ENCODE measurements around the gene CENPM. TPM values are rescaled to one million over a fixed set of nuclear protein-coding genes. Genes with fewer than 3 reads are reported as not detected.
"Not testable (repeated sequence)": the region's sequence is repeated elsewhere in the genome, so short reads cannot be mapped to it uniquely, and the experiment has no call there.

Gene CENPM
- total RNA-seq, 3 donors from 2014 or later: 3.2 to 18.8 (median 7.5) TPM

- Histone ChIP-seq H3K4me1 (ENCODE audit: low read depth) (peaks cover 3% of the 10 kb centered on the region), H3K9me3 (no peaks in the 10 kb centered on the region), H3K4me3 (no peak overlapping the region), H3K36me3 (ENCODE audit: low read depth) (no peaks in the 10 kb centered on the region)
- no peak for TF ChIP-seq CTCF (IDR thresholded peaks at IDR 0.05)
- no peak for ATAC-seq
- intact Hi-C loops (cut with DNase I, micrococcal nuclease): loop anchor here in 1 of 2 donors (10.0 kb wide), 2 partner anchors 205 to 255 kb away; partner anchors contain the start of gene MEI1
- no peak for DNase-seq
Measured at GRCh38 chr22:41949297-41949965, 2.5 kb upstream of the CENPM start.

GRCh38 chr22:41948928-41949296 is 2.0 kb upstream of the CENPM start:
- not testable (repeated sequence) for ATAC-seq; H3K36me3 ChIP-seq (ENCODE audit: low read depth); H3K9me3 ChIP-seq; H3K4me3 ChIP-seq; DNase-seq; H3K4me1 ChIP-seq (ENCODE audit: low read depth)
- intact Hi-C loops (cut with DNase I, micrococcal nuclease): loop anchor here in 1 of 2 donors (10.0 kb wide), 2 partner anchors 204 to 254 kb away; partner anchors contain the start of gene MEI1

DNA sequence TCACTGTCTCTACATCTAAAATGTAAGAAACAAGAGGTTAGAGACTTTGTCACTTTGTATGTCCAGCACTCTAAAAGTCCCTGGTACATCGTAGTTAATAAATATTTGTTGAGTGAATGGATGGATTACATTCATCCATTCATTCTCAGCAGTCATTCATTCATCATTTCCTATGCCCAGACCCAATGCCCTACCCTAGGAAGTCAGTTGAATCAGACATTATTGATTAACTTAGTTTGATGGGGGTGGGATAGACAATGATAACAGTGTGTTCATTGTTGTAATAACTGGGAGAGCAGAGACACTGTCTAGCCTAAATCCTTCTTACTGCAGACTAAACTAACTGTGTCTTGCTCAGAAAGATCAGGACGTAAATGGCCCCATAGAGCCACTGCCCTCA is 1.2 kb upstream of the CENPM start:
- Histone ChIP-seq H3K9me3 (no peaks in the 10 kb centered on the region), H3K4me1 (ENCODE audit: low read depth) (peaks cover 13% of the 10 kb centered on the region), H3K36me3 (ENCODE audit: low read depth) (no peaks in the 10 kb centered on the region), H3K4me3 (no peak overlapping the region)
- intact Hi-C loops (cut with DNase I, micrococcal nuclease): loop anchor here in 1 of 2 donors (10.0 kb wide), 2 partner anchors 203 to 253 kb away; partner anchors contain the start of gene MEI1
- no peak for DNase-seq
- no peak for ATAC-seq
- TF ChIP-seq CTCF (IDR thresholded peaks at IDR 0.05): no peak

GRCh38 chr22:41947424-41948080 is 600 bp upstream of the CENPM start:
- no peaks in the 10 kb centered on the region for H3K9me3 ChIP-seq
- ATAC-seq (no peak), DNase-seq (no peak)
- TF ChIP-seq CTCF (IDR thresholded peaks at IDR 0.05): no peak
- intact Hi-C loops (cut with DNase I, micrococcal nuclease): loop anchor here in 1 of 2 donors (10.0 kb wide), 2 partner anchors 203 to 253 kb away; partner anchors contain the start of gene MEI1
- H3K4me3 ChIP-seq: no peak overlapping the region
- peaks cover 13% of the 10 kb centered on the region for H3K4me1 ChIP-seq (ENCODE audit: low read depth)
- no peaks in the 10 kb centered on the region for H3K36me3 ChIP-seq (ENCODE audit: low read depth)

GRCh38 chr22:41943661-41944209 is 3.2 kb downstream of the CENPM start:
- TF ChIP-seq CTCF (IDR thresholded peaks at IDR 0.05): no peak
- no peak overlapping the region for H3K4me3 ChIP-seq
- peaks cover 27% of the 10 kb centered on the region for H3K4me1 ChIP-seq (ENCODE audit: low read depth)
- H3K36me3 ChIP-seq (ENCODE audit: low read depth): no peaks in the 10 kb centered on the region
- DNase-seq (peak in 2 of 3 donors; percentile 50 to 81), ATAC-seq (no peak)
- no peaks in the 10 kb centered on the region for H3K9me3 ChIP-seq
- intact Hi-C loops (cut with DNase I, micrococcal nuclease): loop anchor here (5.0 to 10.0 kb wide), 3 partner anchors 199 to 251 kb away; partner anchors contain the start of gene MEI1 (in 1 of the 2)

All from mucosa of descending colon (tissue), 3 donors.